SW480 (cell line): ENCODE measurements around the gene UHRF2.
"Not testable (repeated sequence)": the region's sequence is repeated elsewhere in the genome, so short reads cannot be mapped to it uniquely, and the experiment has no call there.

Source experiments
- DNase-seq: peaks from one replicate; pipeline ENCODE4 v3.0.0-alpha.2; 2016; ENCODE audit warnings: low spot score

UHRF2 gene

GRCh38 chr9:6412487-6413364, at the start of gene UHRF2:
Gene UHRF2, plus strand, starts transcription at chr9:6413199. Its CDS starts 292 bp downstream, at chr9:6413491.
- peak; percentile 96 for DNase-seq

- DNase-seq: no peak
Measured at GRCh38 chr9:6367128-6367890, 45.7 kb upstream of the UHRF2 start.

- DNase-seq: no peak
Measured at GRCh38 chr9:6368831-6369230, 44.2 kb upstream of the UHRF2 start.

- DNase-seq: not testable (repeated sequence)
Measured at GRCh38 chr9:6381477-6382012, 31.5 kb upstream of the UHRF2 start.

GRCh38 chr9:6382681-6383080, 30.3 kb upstream of the UHRF2 start:
- no peak for DNase-seq

- no peak for DNase-seq
Measured at GRCh38 chr9:6383551-6384225, 29.3 kb upstream of the UHRF2 start.

GRCh38 chr9:6384732-6385131, 28.3 kb upstream of the UHRF2 start:
- DNase-seq: no peak

- no peak for DNase-seq
Measured at GRCh38 chr9:6399071-6399470, 13.9 kb upstream of the UHRF2 start.

GRCh38 chr9:6405371-6405770, 7.6 kb upstream of the UHRF2 start:
- DNase-seq: no peak

GRCh38 chr9:6407778-6408177, 5.2 kb upstream of the UHRF2 start:
- no peak for DNase-seq

- no peak for DNase-seq
Measured at GRCh38 chr9:6408320-6408719, 4.7 kb upstream of the UHRF2 start.

- no peak for DNase-seq
Measured at GRCh38 chr9:6409811-6410210, 3.2 kb upstream of the UHRF2 start.

GRCh38 chr9:6410633-6411032, 2.4 kb upstream of the UHRF2 start:
- no peak for DNase-seq

- peak; percentile 27 for DNase-seq
Measured at GRCh38 chr9:6413365-6414246, 607 bp downstream of the UHRF2 start.

GRCh38 chr9:6414247-6414641, 1.2 kb downstream of the UHRF2 start:
- peak; percentile 35 for DNase-seq

- DNase-seq: no peak
Measured at GRCh38 chr9:6415266-6415665, 2.3 kb downstream of the UHRF2 start.

- DNase-seq: no peak
Measured at GRCh38 chr9:6417186-6417585, 4.2 kb downstream of the UHRF2 start.

GRCh38 chr9:6418764-6419163, 5.8 kb downstream of the UHRF2 start:
- DNase-seq: no peak

GRCh38 chr9:6424940-6425339, 11.9 kb downstream of the UHRF2 start:
- no peak for DNase-seq

- DNase-seq: no peak
Measured at GRCh38 chr9:6426117-6426516, 13.1 kb downstream of the UHRF2 start.
